WTC11 (cell line): ENCODE data around the gene MED26. TPM values are rescaled to one million over a fixed set of nuclear protein-coding genes. Genes with fewer than 3 reads are reported as not detected.

Experiments
- ATAC-seq: fragments of 200-7000 bp; cut with Tn5 transposase; 2 replicates; pipeline ENCODE4 v1.10.0; 2021; ENCODE audit warnings: mild to moderate bottlenecking, moderate library complexity
- CTCF ChIA-PET: fragments of 300-600 bp; sonication (Branson Sonifier 250); formaldehyde crosslinking; loops from one replicate; lab custom pipeline; 2021; ENCODE audit warnings: antibody characterized with exemption; lab: Charles Lee
- POLR2A ChIA-PET: fragments of 350-600 bp; sonication (Branson Sonifier 250); formaldehyde crosslinking; loops from one replicate; lab custom pipeline; 2021; ENCODE audit warnings: antibody characterized with exemption; lab: Charles Lee
- DNase-seq: peaks from one replicate; pipeline ENCODE4 v3.0.0; 2021; ENCODE audit warnings: low spot score
- H3K27ac Mint-ChIP-seq: 2 replicates; pipeline ENCODE4 v1.8.0; 2021; ENCODE audit warnings: mixed read lengths
- H3K27me3 Mint-ChIP-seq: 2 replicates; pipeline ENCODE4 v1.8.0; 2021; ENCODE audit warnings: low read depth, mild to moderate bottlenecking, moderate library complexity, mixed read lengths
- H3K36me3 Mint-ChIP-seq: 2 replicates; pipeline ENCODE4 v1.8.0; 2021; ENCODE audit warnings: mixed read lengths
- H3K4me1 Mint-ChIP-seq: 2 replicates; pipeline ENCODE4 v1.8.0; 2022; ENCODE audit warnings: mixed read lengths
- H3K4me3 Mint-ChIP-seq: 2 replicates; pipeline ENCODE4 v1.8.0; 2021; ENCODE audit warnings: mild to moderate bottlenecking, moderate library complexity, mixed read lengths
- H3K9me3 Mint-ChIP-seq: 2 replicates; pipeline ENCODE4 v1.8.0; 2021; ENCODE audit warnings: mixed read lengths
- ATF1 ChIP-seq: sonication (generic); formaldehyde crosslinking; IDR thresholded peaks from 2 replicates; pipeline ENCODE4 v1.8.1; 2023; ENCODE audit warnings: mild to moderate bottlenecking, moderate library complexity, missing genetic modification reagents
- CBFB ChIP-seq: sonication (generic); formaldehyde crosslinking; IDR thresholded peaks from 2 replicates; pipeline ENCODE4 v1.8.1; 2022; ENCODE audit warnings: mild to moderate bottlenecking, low read depth, missing genetic modification reagents
- CTCF ChIP-seq: fragments of 200-600 bp; IDR thresholded peaks from 2 replicates; pipeline ENCODE4 v1.8.0; 2022; ENCODE audit warnings: antibody characterized with exemption
- E2F4 ChIP-seq: sonication (generic); formaldehyde crosslinking; IDR thresholded peaks from 2 replicates; pipeline ENCODE4 v1.8.1; 2022; ENCODE audit warnings: low read depth, mild to moderate bottlenecking, moderate library complexity, missing genetic modification reagents, borderline replicate concordance
- E2F5 ChIP-seq: sonication (generic); formaldehyde crosslinking; IDR thresholded peaks from 2 replicates; pipeline ENCODE4 v1.8.1; 2022; ENCODE audit warnings: mild to moderate bottlenecking, moderate library complexity, missing genetic modification reagents
- ETV6 ChIP-seq: sonication (generic); formaldehyde crosslinking; IDR thresholded peaks from 2 replicates; pipeline ENCODE4 v1.8.1; 2022; ENCODE audit warnings: mild to moderate bottlenecking, missing genetic modification reagents
- FOXJ3 ChIP-seq: sonication (generic); formaldehyde crosslinking; IDR thresholded peaks from 2 replicates; pipeline ENCODE4 v1.9.0; 2021; ENCODE audit warnings: missing genetic modification reagents, mild to moderate bottlenecking, borderline replicate concordance
- JUN ChIP-seq: sonication (generic); formaldehyde crosslinking; IDR thresholded peaks from 2 replicates; pipeline ENCODE4 v1.8.0; 2023; ENCODE audit warnings: mild to moderate bottlenecking, missing genetic modification reagents
- MAX ChIP-seq: sonication (generic); formaldehyde crosslinking; IDR thresholded peaks from 2 replicates; pipeline ENCODE4 v1.8.0; 2022; ENCODE audit warnings: mild to moderate bottlenecking, missing genetic modification reagents
- NFATC4 ChIP-seq: fragments of 250-450 bp; sonication (Bioruptor Pico); IDR thresholded peaks from 2 replicates; pipeline ENCODE4 v1.9.0; 2021; ENCODE audit warnings: mild to moderate bottlenecking
- TEAD4 ChIP-seq: sonication (generic); formaldehyde crosslinking; IDR thresholded peaks from 2 replicates; pipeline ENCODE4 v1.8.0; 2022; ENCODE audit warnings: mild to moderate bottlenecking, missing genetic modification reagents
- ZNF219 ChIP-seq: sonication (generic); formaldehyde crosslinking; IDR thresholded peaks from 2 replicates; pipeline ENCODE4 v1.8.0; 2023; ENCODE audit warnings: missing genetic modification reagents, mild to moderate bottlenecking, borderline replicate concordance
- ZNF416 ChIP-seq: fragments of 250-450 bp; sonication (Bioruptor Pico); IDR thresholded peaks from 2 replicates; pipeline ENCODE4 v1.9.0; 2021; ENCODE audit warnings: mild to moderate bottlenecking, inconsistent platforms
- ZNF423 ChIP-seq: fragments of 250-450 bp; sonication (Bioruptor Pico); IDR thresholded peaks from 2 replicates; pipeline ENCODE4 v2.1.2; 2022; ENCODE audit warnings: mild to moderate bottlenecking, moderate library complexity
- total RNA-seq: library from RNA; stranded (reverse); gene quantifications from 3 replicates; pipeline ENCODE4 v1.2.3, GENCODE V29; 2021
- TF ChIP-seq, protein P1 (sequence below): sonication (generic); formaldehyde crosslinking; IDR thresholded peaks from 2 replicates; pipeline ENCODE4 v1.8.1; 2022; ENCODE audit warnings: mild to moderate bottlenecking, missing genetic modification reagents, moderate library complexity, borderline replicate concordance
- TF ChIP-seq, protein P2 (sequence below): sonication (generic); formaldehyde crosslinking; IDR thresholded peaks from 2 replicates; pipeline ENCODE4 v1.8.1; 2023; ENCODE audit warnings: mild to moderate bottlenecking, missing genetic modification reagents
- TF ChIP-seq, protein P3 (sequence below): sonication (generic); formaldehyde crosslinking; IDR thresholded peaks from 2 replicates; pipeline ENCODE4 v1.8.0; 2022; ENCODE audit warnings: missing genetic modification reagents
- TF ChIP-seq, protein P4 (sequence below): fragments of 250-450 bp; sonication (Bioruptor Pico); IDR thresholded peaks from 2 replicates; pipeline ENCODE4 v1.9.0; 2021; ENCODE audit warnings: mild to moderate bottlenecking

The MED26 gene
- total RNA-seq, 1 experiment from 2014 or later, result 14.2 TPM

DNA sequence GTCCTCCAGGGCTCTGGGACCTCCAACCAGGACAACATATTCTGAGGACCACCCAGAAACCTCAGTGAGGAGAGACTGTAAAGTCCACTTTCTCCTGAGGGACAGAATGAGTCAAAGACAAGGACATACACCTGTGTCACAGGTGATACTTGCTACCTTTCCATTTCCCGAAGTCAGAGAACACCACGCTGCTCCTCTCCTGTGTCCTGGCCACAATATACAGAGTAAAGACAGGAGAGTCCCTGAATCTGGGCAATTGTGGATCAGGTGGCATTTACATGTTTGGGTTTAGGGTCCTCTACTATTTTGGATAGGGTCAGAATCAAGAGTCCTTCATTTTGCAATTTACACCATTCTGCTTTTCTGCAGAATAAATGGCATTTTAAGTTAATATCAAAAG, 4.9 kb downstream of the MED26 start:
- ChIA-PET POLR2A (no interaction called here), CTCF (interaction anchor here (1.3 kb wide), 1 partner anchor 35 kb away, joined by 3 read pairs; no protein-coding TSS in a partner anchor)
- Mint-ChIP-seq H3K27me3 (no peaks in the 10 kb centered on the region), H3K36me3 (peaks cover 6% of the 10 kb centered on the region; the same call in 1 of the 2 replicates), H3K9me3 (no peaks in the 10 kb centered on the region), H3K4me1 (peaks cover 34% of the 10 kb centered on the region), H3K4me3 (no peak overlapping the region), H3K27ac (no peak overlapping the region)
- TF ChIP-seq ZNF219 (CRISPR knock-in tag) (no peak), ZNF416 (CRISPR knock-in tag) (no peak), CBFB (CRISPR knock-in tag) (no peak), MAX (no peak), TEAD4 (CRISPR knock-in tag) (no peak), E2F5 (no peak), ZNF423 (no peak), E2F4 (CRISPR knock-in tag) (no peak), JUN (no peak), FOXJ3 (no peak), NFATC4 (CRISPR knock-in tag) (no peak), ATF1 (no peak), ETV6 (CRISPR knock-in tag) (no peak), CTCF (no peak)
- TF ChIP-seq, protein P1, sequence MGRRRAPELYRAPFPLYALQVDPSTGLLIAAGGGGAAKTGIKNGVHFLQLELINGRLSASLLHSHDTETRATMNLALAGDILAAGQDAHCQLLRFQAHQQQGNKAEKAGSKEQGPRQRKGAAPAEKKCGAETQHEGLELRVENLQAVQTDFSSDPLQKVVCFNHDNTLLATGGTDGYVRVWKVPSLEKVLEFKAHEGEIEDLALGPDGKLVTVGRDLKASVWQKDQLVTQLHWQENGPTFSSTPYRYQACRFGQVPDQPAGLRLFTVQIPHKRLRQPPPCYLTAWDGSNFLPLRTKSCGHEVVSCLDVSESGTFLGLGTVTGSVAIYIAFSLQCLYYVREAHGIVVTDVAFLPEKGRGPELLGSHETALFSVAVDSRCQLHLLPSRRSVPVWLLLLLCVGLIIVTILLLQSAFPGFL, result no peak
- TF ChIP-seq, protein P2, sequence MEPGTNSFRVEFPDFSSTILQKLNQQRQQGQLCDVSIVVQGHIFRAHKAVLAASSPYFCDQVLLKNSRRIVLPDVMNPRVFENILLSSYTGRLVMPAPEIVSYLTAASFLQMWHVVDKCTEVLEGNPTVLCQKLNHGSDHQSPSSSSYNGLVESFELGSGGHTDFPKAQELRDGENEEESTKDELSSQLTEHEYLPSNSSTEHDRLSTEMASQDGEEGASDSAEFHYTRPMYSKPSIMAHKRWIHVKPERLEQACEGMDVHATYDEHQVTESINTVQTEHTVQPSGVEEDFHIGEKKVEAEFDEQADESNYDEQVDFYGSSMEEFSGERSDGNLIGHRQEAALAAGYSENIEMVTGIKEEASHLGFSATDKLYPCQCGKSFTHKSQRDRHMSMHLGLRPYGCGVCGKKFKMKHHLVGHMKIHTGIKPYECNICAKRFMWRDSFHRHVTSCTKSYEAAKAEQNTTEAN (CRISPR knock-in tag), result no peak
- TF ChIP-seq, protein P3, sequence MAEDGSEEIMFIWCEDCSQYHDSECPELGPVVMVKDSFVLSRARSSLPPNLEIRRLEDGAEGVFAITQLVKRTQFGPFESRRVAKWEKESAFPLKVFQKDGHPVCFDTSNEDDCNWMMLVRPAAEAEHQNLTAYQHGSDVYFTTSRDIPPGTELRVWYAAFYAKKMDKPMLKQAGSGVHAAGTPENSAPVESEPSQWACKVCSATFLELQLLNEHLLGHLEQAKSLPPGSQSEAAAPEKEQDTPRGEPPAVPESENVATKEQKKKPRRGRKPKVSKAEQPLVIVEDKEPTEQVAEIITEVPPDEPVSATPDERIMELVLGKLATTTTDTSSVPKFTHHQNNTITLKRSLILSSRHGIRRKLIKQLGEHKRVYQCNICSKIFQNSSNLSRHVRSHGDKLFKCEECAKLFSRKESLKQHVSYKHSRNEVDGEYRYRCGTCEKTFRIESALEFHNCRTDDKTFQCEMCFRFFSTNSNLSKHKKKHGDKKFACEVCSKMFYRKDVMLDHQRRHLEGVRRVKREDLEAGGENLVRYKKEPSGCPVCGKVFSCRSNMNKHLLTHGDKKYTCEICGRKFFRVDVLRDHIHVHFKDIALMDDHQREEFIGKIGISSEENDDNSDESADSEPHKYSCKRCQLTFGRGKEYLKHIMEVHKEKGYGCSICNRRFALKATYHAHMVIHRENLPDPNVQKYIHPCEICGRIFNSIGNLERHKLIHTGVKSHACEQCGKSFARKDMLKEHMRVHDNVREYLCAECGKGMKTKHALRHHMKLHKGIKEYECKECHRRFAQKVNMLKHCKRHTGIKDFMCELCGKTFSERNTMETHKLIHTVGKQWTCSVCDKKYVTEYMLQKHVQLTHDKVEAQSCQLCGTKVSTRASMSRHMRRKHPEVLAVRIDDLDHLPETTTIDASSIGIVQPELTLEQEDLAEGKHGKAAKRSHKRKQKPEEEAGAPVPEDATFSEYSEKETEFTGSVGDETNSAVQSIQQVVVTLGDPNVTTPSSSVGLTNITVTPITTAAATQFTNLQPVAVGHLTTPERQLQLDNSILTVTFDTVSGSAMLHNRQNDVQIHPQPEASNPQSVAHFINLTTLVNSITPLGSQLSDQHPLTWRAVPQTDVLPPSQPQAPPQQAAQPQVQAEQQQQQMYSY, result no peak
- TF ChIP-seq, protein P4, sequence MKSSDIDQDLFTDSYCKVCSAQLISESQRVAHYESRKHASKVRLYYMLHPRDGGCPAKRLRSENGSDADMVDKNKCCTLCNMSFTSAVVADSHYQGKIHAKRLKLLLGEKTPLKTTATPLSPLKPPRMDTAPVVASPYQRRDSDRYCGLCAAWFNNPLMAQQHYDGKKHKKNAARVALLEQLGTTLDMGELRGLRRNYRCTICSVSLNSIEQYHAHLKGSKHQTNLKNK (CRISPR knock-in tag), result no peak
- DNase-seq, result no peak
- no peak for ATAC-seq
